SK-N-SH treated with all-trans-retinoic acid at 6 μM for 48 hours (cell line): ENCODE measurements around the gene ARHGAP26.

Experiments used
- ATAC-seq: fragments of 200-7000 bp; cut with Tn5 transposase; 3 replicates; pipeline ENCODE4 v1.9.1; 2020; ENCODE audit warnings: mild to moderate bottlenecking, moderate library complexity
- ARNTL ChIP-seq: fragments of 450-650 bp; formaldehyde crosslinking; IDR thresholded peaks from 2 replicates; pipeline ENCODE4 v1.5.0; 2020; ENCODE audit warnings: low read depth, mild to moderate bottlenecking, moderate library complexity, borderline replicate concordance
- BACH2 ChIP-seq: fragments of 250-450 bp; sonication (Bioruptor Pico); IDR thresholded peaks from 2 replicates; pipeline ENCODE4 v1.9.0; 2021; ENCODE audit warnings: mild to moderate bottlenecking, borderline replicate concordance
- CREB5 ChIP-seq: fragments of 250-450 bp; sonication (Bioruptor Pico); IDR thresholded peaks from 2 replicates; pipeline ENCODE4 v1.5.1; 2020; ENCODE audit warnings: low read depth, mild to moderate bottlenecking, moderate library complexity
- CSDC2 ChIP-seq: fragments of 250-450 bp; sonication (Bioruptor Pico); IDR thresholded peaks from 2 replicates; pipeline ENCODE4 v1.5.0; 2020; ENCODE audit warnings: mild to moderate bottlenecking, moderate library complexity
- CSRNP3 ChIP-seq: fragments of 250-450 bp; sonication (Bioruptor Pico); IDR thresholded peaks from 2 replicates; pipeline ENCODE4 v1.5.1; 2021; ENCODE audit warnings: mild to moderate bottlenecking, moderate library complexity
- ESRRG ChIP-seq: fragments of 250-450 bp; sonication (Bioruptor Pico); IDR thresholded peaks from 2 replicates; pipeline ENCODE4 v1.6.1; 2021; ENCODE audit warnings: mild to moderate bottlenecking
- GLIS3 ChIP-seq: fragments of 250-450 bp; sonication (Bioruptor Pico); IDR thresholded peaks from 2 replicates; pipeline ENCODE4 v1.5.0; 2020; ENCODE audit warnings: mild to moderate bottlenecking, moderate library complexity
- ISL1 ChIP-seq: fragments of 250-450 bp; sonication (Bioruptor Pico); IDR thresholded peaks from 2 replicates; pipeline ENCODE4 v2.1.2; 2022; ENCODE audit warnings: mild to moderate bottlenecking, moderate library complexity
- OSR1 ChIP-seq: fragments of 250-450 bp; sonication (Bioruptor Pico); IDR thresholded peaks from 2 replicates; pipeline ENCODE4 v1.8.0; 2022; ENCODE audit warnings: moderate library complexity, mild to moderate bottlenecking, inconsistent platforms
- PATZ1 ChIP-seq: fragments of 250-450 bp; sonication (Bioruptor Pico); IDR thresholded peaks from 2 replicates; pipeline ENCODE4 v1.8.0; 2020; ENCODE audit warnings: mild to moderate bottlenecking, moderate library complexity, borderline replicate concordance
- POU6F1 ChIP-seq: fragments of 250-450 bp; sonication (Bioruptor Pico); IDR thresholded peaks from 2 replicates; pipeline ENCODE4 v1.8.0; 2021; ENCODE audit warnings: low read depth, mild to moderate bottlenecking, moderate library complexity, borderline replicate concordance
- PPARA ChIP-seq: fragments of 250-450 bp; sonication (Bioruptor Pico); IDR thresholded peaks from 2 replicates; pipeline ENCODE4 v1.5.0; 2020; ENCODE audit warnings: mild to moderate bottlenecking, borderline replicate concordance
- RARB ChIP-seq: fragments of 250-450 bp; sonication (Bioruptor Pico); IDR thresholded peaks from 2 replicates; pipeline ENCODE4 v1.8.0; 2021; ENCODE audit warnings: mild to moderate bottlenecking, moderate library complexity
- SNAI2 ChIP-seq: fragments of 250-450 bp; sonication (Bioruptor Pico); IDR thresholded peaks from 2 replicates; pipeline ENCODE4 v1.5.0; 2020; ENCODE audit warnings: mild to moderate bottlenecking, moderate library complexity
- TOX ChIP-seq: fragments of 250-450 bp; sonication (Bioruptor Pico); IDR thresholded peaks from 2 replicates; pipeline ENCODE4 v1.8.0; 2021; ENCODE audit warnings: mild to moderate bottlenecking, moderate library complexity, borderline replicate concordance
- TSHZ2 ChIP-seq: fragments of 250-450 bp; sonication (Bioruptor Pico); IDR thresholded peaks from 2 replicates; pipeline ENCODE4 v1.5.0; 2020; ENCODE audit warnings: mild to moderate bottlenecking, moderate library complexity
- ZC3H10 ChIP-seq: fragments of 250-450 bp; sonication (Bioruptor Pico); IDR thresholded peaks from 2 replicates; pipeline ENCODE4 v1.5.1; 2021; ENCODE audit warnings: mild to moderate bottlenecking, moderate library complexity
- ZFP3 ChIP-seq: fragments of 250-450 bp; sonication (Bioruptor Pico); IDR thresholded peaks from 2 replicates; pipeline ENCODE4 v1.5.0; 2020; ENCODE audit warnings: mild to moderate bottlenecking, moderate library complexity
- ZNF565 ChIP-seq: fragments of 450-650 bp; formaldehyde crosslinking; conservative IDR thresholded peaks from 2 replicates; pipeline ENCODE4 v1.5.0; 2020; ENCODE audit warnings: low read depth, mild to moderate bottlenecking, moderate library complexity
- ZNF70 ChIP-seq: fragments of 450-650 bp; formaldehyde crosslinking; IDR thresholded peaks from 2 replicates; pipeline ENCODE4 v1.5.0; 2020; ENCODE audit warnings: mild to moderate bottlenecking, moderate library complexity
- ZNF8 ChIP-seq: fragments of 450-650 bp; formaldehyde crosslinking; IDR thresholded peaks from 2 replicates; pipeline ENCODE4 v1.5.0; 2020; ENCODE audit warnings: mild to moderate bottlenecking, moderate library complexity

Gene ARHGAP26

GRCh38 chr5:142875936-142876335, 105.8 kb downstream of the ARHGAP26 start:
- no peak for ATAC-seq
- TF ChIP-seq GLIS3 (CRISPR knock-in tag) (no peak), ZNF70 (no peak), TSHZ2 (no peak), PATZ1 (no peak), ISL1 (no peak), ZNF565 (CRISPR knock-in tag) (no peak), ZNF8 (CRISPR knock-in tag) (no peak), ZFP3 (CRISPR knock-in tag) (no peak), OSR1 (no peak), ZC3H10 (CRISPR knock-in tag) (no peak), RARB (CRISPR knock-in tag) (no peak), CSDC2 (CRISPR knock-in tag) (no peak), TOX (no peak), BACH2 (CRISPR knock-in tag) (no peak), ARNTL (CRISPR knock-in tag) (no peak), PPARA (no peak), SNAI2 (CRISPR knock-in tag) (no peak), ESRRG (CRISPR knock-in tag) (no peak), CSRNP3 (CRISPR knock-in tag) (no peak), POU6F1 (CRISPR knock-in tag) (no peak)

- TF ChIP-seq ZFP3 (CRISPR knock-in tag) = no peak
- TF ChIP-seq POU6F1 (CRISPR knock-in tag) = no peak
- TF ChIP-seq ESRRG (CRISPR knock-in tag) = no peak
- TF ChIP-seq CSDC2 (CRISPR knock-in tag) = no peak
- no peak for TF ChIP-seq ZC3H10 (CRISPR knock-in tag)
- no peak for TF ChIP-seq ZNF70
- no peak for TF ChIP-seq RARB (CRISPR knock-in tag)
- no peak for TF ChIP-seq PPARA
- TF ChIP-seq OSR1 = no peak
- TF ChIP-seq CSRNP3 (CRISPR knock-in tag) = no peak
- no peak for TF ChIP-seq TOX
- no peak for TF ChIP-seq ZNF565 (CRISPR knock-in tag)
- TF ChIP-seq TSHZ2 = no peak
- TF ChIP-seq BACH2 (CRISPR knock-in tag) = no peak
- TF ChIP-seq CREB5 (CRISPR knock-in tag) = no peak
- no peak for TF ChIP-seq ARNTL (CRISPR knock-in tag)
- TF ChIP-seq PATZ1 = no peak
- TF ChIP-seq ZNF8 (CRISPR knock-in tag) = no peak
- no peak for ATAC-seq
Measured at GRCh38 chr5:142876817-142877216, 106.6 kb downstream of the ARHGAP26 start.
